ENCODE data around the gene ACSS1.

The ACSS1 gene

GRCh38 chr20:25070821-25071473, 13.0 kb upstream of the ACSS1 start:
- no peak for DNase-seq (ENCODE audit: low read depth)
- H3K4me3 ChIP-seq (ENCODE audit: low read depth, low read length) = no peak overlapping the region
- TF ChIP-seq MYC (IDR thresholded peaks at IDR 0.05; ENCODE audit: low read depth, low read length) = no peak
- TF ChIP-seq, protein P1, sequence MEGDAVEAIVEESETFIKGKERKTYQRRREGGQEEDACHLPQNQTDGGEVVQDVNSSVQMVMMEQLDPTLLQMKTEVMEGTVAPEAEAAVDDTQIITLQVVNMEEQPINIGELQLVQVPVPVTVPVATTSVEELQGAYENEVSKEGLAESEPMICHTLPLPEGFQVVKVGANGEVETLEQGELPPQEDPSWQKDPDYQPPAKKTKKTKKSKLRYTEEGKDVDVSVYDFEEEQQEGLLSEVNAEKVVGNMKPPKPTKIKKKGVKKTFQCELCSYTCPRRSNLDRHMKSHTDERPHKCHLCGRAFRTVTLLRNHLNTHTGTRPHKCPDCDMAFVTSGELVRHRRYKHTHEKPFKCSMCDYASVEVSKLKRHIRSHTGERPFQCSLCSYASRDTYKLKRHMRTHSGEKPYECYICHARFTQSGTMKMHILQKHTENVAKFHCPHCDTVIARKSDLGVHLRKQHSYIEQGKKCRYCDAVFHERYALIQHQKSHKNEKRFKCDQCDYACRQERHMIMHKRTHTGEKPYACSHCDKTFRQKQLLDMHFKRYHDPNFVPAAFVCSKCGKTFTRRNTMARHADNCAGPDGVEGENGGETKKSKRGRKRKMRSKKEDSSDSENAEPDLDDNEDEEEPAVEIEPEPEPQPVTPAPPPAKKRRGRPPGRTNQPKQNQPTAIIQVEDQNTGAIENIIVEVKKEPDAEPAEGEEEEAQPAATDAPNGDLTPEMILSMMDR (IDR thresholded peaks at IDR 0.05; ENCODE audit: low read depth, low read length) = no peak
- no peak for TF ChIP-seq POLR2A (IDR thresholded peaks at IDR 0.05; ENCODE audit: extremely low read depth, insufficient read length)
- no peak for TF ChIP-seq MAX (IDR thresholded peaks at IDR 0.05; ENCODE audit: low read depth, low read length)

DNA sequence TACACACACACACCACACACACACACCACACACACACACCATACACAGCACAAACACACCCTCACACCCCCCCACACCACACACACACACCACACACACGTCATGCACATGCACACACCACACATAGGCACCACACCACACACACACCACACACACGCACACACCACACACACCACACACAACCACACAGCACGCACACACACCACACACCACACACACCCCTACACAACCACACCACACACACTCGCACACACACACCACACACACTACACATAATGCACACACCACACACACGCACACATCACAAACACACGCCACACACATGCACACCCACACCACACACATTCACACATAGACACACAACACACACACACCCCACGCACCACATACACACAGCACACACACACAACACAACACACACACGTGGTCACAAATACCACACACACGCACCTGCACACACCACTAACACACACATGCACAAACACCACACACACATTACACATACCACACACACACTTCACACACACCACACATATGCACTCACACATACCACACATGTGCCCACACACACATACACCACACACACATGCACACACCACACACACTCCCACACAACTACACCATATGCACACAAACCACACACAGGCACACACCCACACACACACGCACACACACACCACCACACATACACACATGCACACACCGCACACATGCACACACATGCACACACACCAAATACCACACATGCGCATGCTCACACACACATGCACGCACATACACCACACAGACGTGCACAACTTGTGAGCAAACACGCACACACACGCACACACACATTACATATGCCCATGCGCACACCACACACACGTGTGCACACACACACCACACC, 9.4 kb upstream of the ACSS1 start:
- no peak overlapping the region for H3K4me3 ChIP-seq (ENCODE audit: low read depth, low read length)
- TF ChIP-seq MAX (IDR thresholded peaks at IDR 0.05; ENCODE audit: low read depth, low read length) = no peak
- TF ChIP-seq POLR2A (IDR thresholded peaks at IDR 0.05; ENCODE audit: extremely low read depth, insufficient read length) = no peak
- TF ChIP-seq MYC (IDR thresholded peaks at IDR 0.05; ENCODE audit: low read depth, low read length) = no peak
- TF ChIP-seq, protein P1 (IDR thresholded peaks at IDR 0.05; ENCODE audit: low read depth, low read length) = no peak
- DNase-seq (ENCODE audit: low read depth) = no peak

DNA sequence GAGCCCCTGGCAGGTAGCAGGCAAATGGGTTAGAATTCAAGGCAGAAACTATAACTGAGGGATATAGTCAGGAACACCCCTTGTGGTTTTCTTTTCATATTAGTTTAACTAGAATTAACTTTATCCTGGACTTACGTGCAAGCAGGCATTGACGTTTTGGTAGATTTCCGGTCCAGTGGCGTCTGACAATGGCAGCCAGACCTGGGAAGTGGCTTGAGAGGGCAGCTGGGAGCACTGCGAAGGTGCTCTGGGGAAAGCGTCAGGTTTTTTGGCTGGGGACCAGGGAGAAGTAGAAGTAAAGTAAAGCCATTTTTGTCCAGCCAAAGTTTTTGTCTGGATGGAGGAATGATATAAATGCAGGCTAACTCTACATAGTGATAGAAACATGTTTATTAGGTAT, 8.4 kb upstream of the ACSS1 start:
- TF ChIP-seq POLR2A (IDR thresholded peaks at IDR 0.05; ENCODE audit: extremely low read depth, insufficient read length) = no peak
- TF ChIP-seq, protein P1 (IDR thresholded peaks at IDR 0.05; ENCODE audit: low read depth, low read length) = no peak
- H3K4me3 ChIP-seq (ENCODE audit: low read depth, low read length) = no peak overlapping the region
- DNase-seq (ENCODE audit: low read depth) = no peak

DNA sequence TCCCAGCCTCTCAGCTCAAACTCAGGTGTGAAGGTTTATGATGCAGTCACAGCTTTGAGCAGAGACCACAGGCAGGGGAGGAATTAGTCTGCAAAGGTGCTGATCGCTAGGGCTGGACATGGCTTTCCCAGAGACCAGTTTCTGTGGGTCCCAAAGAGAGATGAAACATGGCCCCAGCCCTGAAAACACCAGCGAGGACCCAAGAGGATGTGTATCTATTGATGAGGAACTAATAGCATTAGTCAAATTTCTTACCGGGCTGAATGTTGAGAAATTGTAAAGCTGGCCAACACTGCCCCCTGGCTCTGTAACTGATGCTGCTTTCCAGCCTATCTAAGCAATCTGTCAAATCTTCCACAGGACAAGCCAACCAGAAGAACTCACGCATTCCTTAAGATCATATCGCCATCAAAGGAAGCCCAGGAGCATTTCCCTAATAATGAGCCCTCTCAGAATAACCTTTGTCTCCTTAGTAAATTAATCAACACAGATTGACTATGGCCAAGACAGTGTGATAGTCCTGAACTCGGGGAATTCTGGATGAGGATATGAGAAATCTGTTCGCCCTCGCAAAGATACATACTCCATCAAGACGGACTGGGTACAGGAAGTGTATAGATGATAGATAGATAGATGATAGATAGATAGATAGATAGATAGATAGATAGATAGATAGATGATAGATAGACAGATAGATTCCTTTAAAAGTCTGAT, 7.8 kb upstream of the ACSS1 start:
- no peak for TF ChIP-seq MYC (IDR thresholded peaks at IDR 0.05; ENCODE audit: low read depth, low read length)
- TF ChIP-seq, protein P1 (IDR thresholded peaks at IDR 0.05; ENCODE audit: low read depth, low read length) = peak; percentile 72
- TF ChIP-seq MAX (IDR thresholded peaks at IDR 0.05; ENCODE audit: low read depth, low read length) = no peak
- no peak for TF ChIP-seq POLR2A (IDR thresholded peaks at IDR 0.05; ENCODE audit: extremely low read depth, insufficient read length)
- DNase-seq (ENCODE audit: low read depth) = peak; percentile 70
- no peak overlapping the region for H3K4me3 ChIP-seq (ENCODE audit: low read depth, low read length)

DNA sequence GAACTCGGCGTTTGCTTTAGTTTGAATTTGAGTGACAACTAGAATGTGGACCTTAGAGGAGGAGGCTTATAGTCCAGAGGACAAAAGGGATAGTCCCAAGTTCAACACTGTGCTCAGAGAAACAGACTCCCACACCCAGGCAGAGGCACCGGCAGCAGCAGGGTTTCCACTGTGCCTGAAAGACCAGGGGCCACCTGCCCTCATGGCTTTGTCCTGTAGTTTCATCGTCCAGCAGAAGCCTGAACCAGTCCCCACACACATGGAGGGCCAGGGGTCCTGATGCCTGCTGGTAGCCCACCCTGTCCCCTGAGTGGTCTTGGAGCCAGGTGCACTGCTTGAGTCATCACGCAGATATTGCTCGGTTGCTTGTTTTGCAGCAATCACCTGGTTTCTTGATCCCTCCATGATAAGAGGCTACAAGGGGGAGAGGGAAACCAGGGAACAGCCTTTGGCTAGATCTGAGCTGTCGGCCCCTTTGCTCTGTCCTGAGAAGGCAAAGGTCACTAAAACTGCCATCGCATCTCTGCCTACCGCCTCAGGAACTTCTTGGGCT, 7.2 kb upstream of the ACSS1 start:
- H3K4me3 ChIP-seq (ENCODE audit: low read depth, low read length) = no peak overlapping the region
- no peak for TF ChIP-seq MYC (IDR thresholded peaks at IDR 0.05; ENCODE audit: low read depth, low read length)
- TF ChIP-seq POLR2A (IDR thresholded peaks at IDR 0.05; ENCODE audit: extremely low read depth, insufficient read length) = no peak
- TF ChIP-seq, protein P1 (IDR thresholded peaks at IDR 0.05; ENCODE audit: low read depth, low read length) = no peak
- TF ChIP-seq MAX (IDR thresholded peaks at IDR 0.05; ENCODE audit: low read depth, low read length) = no peak
- DNase-seq (ENCODE audit: low read depth) = no peak
